Omental fat pad (tissue), 4 donors: ENCODE measurements around the gene CRTC2. TPM values are rescaled to one million over a fixed set of nuclear protein-coding genes. Genes with fewer than 3 reads are reported as not detected.
A peak's percentile ranks its signal among the peaks of the same experiment; 100 is the strongest.
"Not testable (repeated sequence)": the region's sequence is repeated elsewhere in the genome, so short reads cannot be mapped to it uniquely, and the experiment has no call there.

Experiments
- ATAC-seq: fragments of 150-250 bp; one replicate; pipeline ENCODE4 v1.9.1; 2016; ENCODE audit warnings: mild to moderate bottlenecking, moderate library complexity; ENCODE audit not compliant: low FRiP score
- DNase-seq: peaks from one replicate; pipeline ENCODE4 v3.0.0-alpha.2; 2019; ENCODE audit warnings: low spot score
- total RNA-seq, 4 donors: library from RNA; depleted of rRNA; stranded (reverse); fragments of >200 nt; gene quantifications; one replicate each; pipeline ENCODE4 v1.1.0, GENCODE V29; 2016
- TF ChIP-seq, protein P1 (sequence below), 3 donors: fragments of 450-650 bp; IDR thresholded peaks; one replicate each; pipeline ENCODE4 v1.5.1; 2016 to 2017; ENCODE audit warnings: antibody characterized with exemption in 3 of 3, mild to moderate bottlenecking in 3 of 3, moderate library complexity in 2 of 3

Gene CRTC2
- total RNA-seq, 4 donors from 2014 or later = 11.9 to 17.7 (median 16.3) TPM

DNA sequence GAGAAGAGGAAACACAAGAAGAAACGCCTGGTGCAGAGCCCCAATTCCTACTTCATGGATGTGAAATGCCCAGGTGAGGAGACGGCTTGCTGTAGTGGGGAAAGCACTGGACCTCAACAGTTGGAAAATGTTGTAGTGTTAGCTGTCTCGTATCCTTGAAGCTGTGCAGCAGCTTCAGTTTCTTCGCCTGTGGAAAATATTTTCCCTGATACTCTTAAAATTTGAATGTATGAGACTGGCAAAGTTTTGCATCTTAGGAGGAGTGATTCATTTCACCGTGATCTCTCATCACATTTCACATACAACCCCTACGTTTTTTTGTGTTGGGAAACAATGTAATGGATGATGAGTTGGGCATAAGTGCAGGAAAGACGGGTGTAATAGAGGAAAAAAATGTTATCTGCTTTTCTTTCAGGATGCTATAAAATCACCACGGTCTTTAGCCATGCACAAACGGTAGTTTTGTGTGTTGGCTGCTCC lies 32.8 kb upstream of the CRTC2 start:
- TF ChIP-seq, protein P1, sequence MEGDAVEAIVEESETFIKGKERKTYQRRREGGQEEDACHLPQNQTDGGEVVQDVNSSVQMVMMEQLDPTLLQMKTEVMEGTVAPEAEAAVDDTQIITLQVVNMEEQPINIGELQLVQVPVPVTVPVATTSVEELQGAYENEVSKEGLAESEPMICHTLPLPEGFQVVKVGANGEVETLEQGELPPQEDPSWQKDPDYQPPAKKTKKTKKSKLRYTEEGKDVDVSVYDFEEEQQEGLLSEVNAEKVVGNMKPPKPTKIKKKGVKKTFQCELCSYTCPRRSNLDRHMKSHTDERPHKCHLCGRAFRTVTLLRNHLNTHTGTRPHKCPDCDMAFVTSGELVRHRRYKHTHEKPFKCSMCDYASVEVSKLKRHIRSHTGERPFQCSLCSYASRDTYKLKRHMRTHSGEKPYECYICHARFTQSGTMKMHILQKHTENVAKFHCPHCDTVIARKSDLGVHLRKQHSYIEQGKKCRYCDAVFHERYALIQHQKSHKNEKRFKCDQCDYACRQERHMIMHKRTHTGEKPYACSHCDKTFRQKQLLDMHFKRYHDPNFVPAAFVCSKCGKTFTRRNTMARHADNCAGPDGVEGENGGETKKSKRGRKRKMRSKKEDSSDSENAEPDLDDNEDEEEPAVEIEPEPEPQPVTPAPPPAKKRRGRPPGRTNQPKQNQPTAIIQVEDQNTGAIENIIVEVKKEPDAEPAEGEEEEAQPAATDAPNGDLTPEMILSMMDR (IDR thresholded peaks at IDR 0.05) = no peak
- DNase-seq = no peak

GRCh38 chr1:153990468-153991150 lies 32.2 kb upstream of the CRTC2 start, which contains the start of gene RPS27:
TSS of gene RPS27 (plus strand) at chr1:153990762. CDS start at chr1:153990797, 35 bp downstream.
- ATAC-seq = peak; percentile 60
- TF ChIP-seq, protein P1 (IDR thresholded peaks at IDR 0.05) = no peak
- DNase-seq = peak; percentile 56

More for the DNA sequence above, 32.8 kb upstream of the CRTC2 start:
- ATAC-seq = no peak

GRCh38 chr1:153987621-153988020 lies 29.2 kb upstream of the CRTC2 start:
- ATAC-seq (no peak), DNase-seq (no peak)

GRCh38 chr1:153985941-153986761 lies 27.7 kb upstream of the CRTC2 start, which contains the start of gene RAB13:
TSS of gene RAB13 (minus strand) at chr1:153986339. CDS start at chr1:153986236, 103 bp downstream.
- peak; percentile 49 for DNase-seq
- peak; percentile 86 for ATAC-seq
- TF ChIP-seq, protein P1 (IDR thresholded peaks at IDR 0.05) = no peak

More at GRCh38 chr1:153987621-153988020, 29.2 kb upstream of the CRTC2 start:
- TF ChIP-seq, protein P1 (IDR thresholded peaks at IDR 0.05) = no peak

GRCh38 chr1:153985341-153985912 lies 27.0 kb upstream of the CRTC2 start:
- ATAC-seq (peak; percentile 62), DNase-seq (peak; percentile 61)
- TF ChIP-seq, protein P1 (IDR thresholded peaks at IDR 0.05) = no peak

GRCh38 chr1:153984123-153984894 lies 25.9 kb upstream of the CRTC2 start:
- DNase-seq (no peak), ATAC-seq (no peak)
- TF ChIP-seq, protein P1 (IDR thresholded peaks at IDR 0.05) = no peak

- not testable (repeated sequence) for ATAC-seq, DNase-seq
These were observed 23.3 kb upstream of the CRTC2 start for GRCh38 chr1:153981735-153982134.

DNA sequence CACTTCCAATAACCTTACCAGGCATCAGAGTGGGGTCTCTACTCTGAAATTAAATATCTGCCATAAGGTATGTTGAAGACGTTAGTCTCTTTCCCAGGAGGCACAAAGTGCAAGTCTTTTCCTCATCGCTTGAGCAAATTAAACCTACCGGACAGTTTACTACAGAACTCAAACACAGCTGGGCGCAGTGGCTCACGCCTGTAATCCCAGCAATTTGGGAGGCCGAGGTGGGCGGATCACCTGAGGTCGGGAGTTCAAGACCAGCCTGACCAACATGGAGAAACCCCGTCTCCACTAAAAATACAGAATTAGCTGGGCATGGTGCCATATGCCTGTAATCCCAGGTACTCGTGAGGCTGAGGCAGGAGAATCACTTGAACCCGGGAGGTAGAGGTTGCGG lies 20.7 kb upstream of the CRTC2 start:
- not testable (repeated sequence) for ATAC-seq, DNase-seq
